ENCODE measurements around the gene PAM16. TPM values are rescaled to one million over a fixed set of nuclear protein-coding genes. Genes with fewer than 3 reads are reported as not detected.

PAM16 gene
- total RNA-seq, 3 donors from 2014 or later (not counting 1 experiment from before 2014, with no cell fraction given): 29.4 to 42.7 (median 39.0) TPM

GRCh38 chr16:4327386-4328045 lies 23.6 kb downstream of the PAM16 start:
- no peaks in the 10 kb centered on the region for H3K36me3 Mint-ChIP-seq
- peaks cover 0 to 4% of the 10 kb centered on the region in 2 donors for H3K27me3 Mint-ChIP-seq (ENCODE audit: low read depth in 2 of 2)
- peaks cover 9% of the 10 kb centered on the region for H3K27me3 ChIP-seq (ENCODE audit: control insufficient read depth, insufficient read depth, low read length)
- peaks cover 18% of the 10 kb centered on the region for H3K4me1 ChIP-seq (ENCODE audit: control insufficient read depth, insufficient read depth, low read length)
- intact Hi-C loops (cut with micrococcal nuclease): loop anchor here (2.0 kb wide), 1 partner anchor 19 kb away; no protein-coding TSS in a partner anchor
- H3K4me3 Mint-ChIP-seq: peak overlapping the region; percentile 64
- WGBS (ENCODE audit: insufficient coverage): 2% methylated on average over 57 of the region's 57 CpGs
- peak; percentile 16 to 28 (median 23) for ATAC-seq
- TF ChIP-seq, protein P1, sequence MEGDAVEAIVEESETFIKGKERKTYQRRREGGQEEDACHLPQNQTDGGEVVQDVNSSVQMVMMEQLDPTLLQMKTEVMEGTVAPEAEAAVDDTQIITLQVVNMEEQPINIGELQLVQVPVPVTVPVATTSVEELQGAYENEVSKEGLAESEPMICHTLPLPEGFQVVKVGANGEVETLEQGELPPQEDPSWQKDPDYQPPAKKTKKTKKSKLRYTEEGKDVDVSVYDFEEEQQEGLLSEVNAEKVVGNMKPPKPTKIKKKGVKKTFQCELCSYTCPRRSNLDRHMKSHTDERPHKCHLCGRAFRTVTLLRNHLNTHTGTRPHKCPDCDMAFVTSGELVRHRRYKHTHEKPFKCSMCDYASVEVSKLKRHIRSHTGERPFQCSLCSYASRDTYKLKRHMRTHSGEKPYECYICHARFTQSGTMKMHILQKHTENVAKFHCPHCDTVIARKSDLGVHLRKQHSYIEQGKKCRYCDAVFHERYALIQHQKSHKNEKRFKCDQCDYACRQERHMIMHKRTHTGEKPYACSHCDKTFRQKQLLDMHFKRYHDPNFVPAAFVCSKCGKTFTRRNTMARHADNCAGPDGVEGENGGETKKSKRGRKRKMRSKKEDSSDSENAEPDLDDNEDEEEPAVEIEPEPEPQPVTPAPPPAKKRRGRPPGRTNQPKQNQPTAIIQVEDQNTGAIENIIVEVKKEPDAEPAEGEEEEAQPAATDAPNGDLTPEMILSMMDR (IDR thresholded peaks at IDR 0.05): no peak
- H3K27ac Mint-ChIP-seq: no peak overlapping the region
- H3K9me3 Mint-ChIP-seq: no peaks in the 10 kb centered on the region
- no peaks in the 10 kb centered on the region for H3K9me3 ChIP-seq (ENCODE audit: control insufficient read depth, insufficient read depth, low read length)
- peaks cover 0 to 5% of the 10 kb centered on the region in 2 donors for H3K4me1 Mint-ChIP-seq
- peak overlapping the region; percentile 24 for H3K4me3 ChIP-seq (ENCODE audit: low read length)
- no peak overlapping the region for H3K27ac ChIP-seq (ENCODE audit: low read length)
- DNase-seq: peak in 1 of 2 donors; percentile 32
- no peaks in the 10 kb centered on the region for H3K36me3 ChIP-seq (ENCODE audit: control insufficient read depth, insufficient read depth, low read length)

- 66% methylated on average over 6 of the region's 6 CpGs for WGBS (ENCODE audit: insufficient coverage)
- Mint-ChIP-seq H3K9me3 (no peaks in the 10 kb centered on the region), H3K36me3 (no peaks in the 10 kb centered on the region), H3K4me1 (peaks cover 0 to 5% of the 10 kb centered on the region in 2 donors), H3K27me3 (ENCODE audit: low read depth in 2 of 2) (peaks cover 0 to 4% of the 10 kb centered on the region in 2 donors), H3K27ac (no peak overlapping the region), H3K4me3 (no peak overlapping the region)
- Histone ChIP-seq H3K36me3 (ENCODE audit: control insufficient read depth, insufficient read depth, low read length) (no peaks in the 10 kb centered on the region), H3K27ac (ENCODE audit: low read length) (no peak overlapping the region), H3K27me3 (ENCODE audit: control insufficient read depth, insufficient read depth, low read length) (peaks cover 9% of the 10 kb centered on the region), H3K9me3 (ENCODE audit: control insufficient read depth, insufficient read depth, low read length) (no peaks in the 10 kb centered on the region), H3K4me1 (ENCODE audit: control insufficient read depth, insufficient read depth, low read length) (peaks cover 18% of the 10 kb centered on the region), H3K4me3 (ENCODE audit: low read length) (no peak overlapping the region)
- ATAC-seq (no peak), DNase-seq (no peak)
- TF ChIP-seq, protein P1 (IDR thresholded peaks at IDR 0.05): no peak
- intact Hi-C loops (cut with micrococcal nuclease): no loop called here
These were observed 25.8 kb downstream of the PAM16 start for GRCh38 chr16:4325253-4325758.

GRCh38 chr16:4324492-4325252 lies 26.4 kb downstream of the PAM16 start:
- no peak overlapping the region for H3K4me3 ChIP-seq (ENCODE audit: low read length)
- 92% methylated on average over 22 of the region's 22 CpGs for WGBS (ENCODE audit: insufficient coverage)
- H3K27me3 Mint-ChIP-seq (ENCODE audit: low read depth in 2 of 2): peaks cover 0 to 4% of the 10 kb centered on the region in 2 donors
- H3K27ac ChIP-seq (ENCODE audit: low read length): no peak overlapping the region
- no peaks in the 10 kb centered on the region for H3K36me3 Mint-ChIP-seq
- no peak overlapping the region for H3K4me3 Mint-ChIP-seq
- intact Hi-C loops (cut with micrococcal nuclease): no loop called here
- no peak for ATAC-seq
- H3K9me3 ChIP-seq (ENCODE audit: control insufficient read depth, insufficient read depth, low read length): no peaks in the 10 kb centered on the region
- TF ChIP-seq, protein P1 (IDR thresholded peaks at IDR 0.05): no peak
- H3K27me3 ChIP-seq (ENCODE audit: control insufficient read depth, insufficient read depth, low read length): peaks cover 9% of the 10 kb centered on the region
- no peak for DNase-seq
- H3K4me1 Mint-ChIP-seq: peaks cover 0 to 5% of the 10 kb centered on the region in 2 donors
- no peak overlapping the region for H3K27ac Mint-ChIP-seq
- no peaks in the 10 kb centered on the region for H3K9me3 Mint-ChIP-seq
- peaks cover 20% of the 10 kb centered on the region for H3K4me1 ChIP-seq (ENCODE audit: control insufficient read depth, insufficient read depth, low read length)
- H3K36me3 ChIP-seq (ENCODE audit: control insufficient read depth, insufficient read depth, low read length): no peaks in the 10 kb centered on the region
